Keratinocyte (primary cell): ENCODE measurements around the gene IFI30. TPM values are rescaled to one million over a fixed set of nuclear protein-coding genes. Genes with fewer than 3 reads are reported as not detected.

Source experiments
- DNase-seq: peaks from one replicate; pipeline ENCODE4 v3.0.0-alpha.2; 2011; ENCODE audit warnings: low read depth, missing footprints, low spot score
- FAIRE-seq: peaks from 2 replicates; lab custom pipeline; 2011; peaks lifted over from hg19 to GRCh38; lab: Jason Lieb, UNC
- H2AFZ ChIP-seq: 2 replicates; pipeline ENCODE4 v1.6.0; 2012; ENCODE audit warnings: low read length, control low read depth, inconsistent platforms; ENCODE audit not compliant: control insufficient read depth
- H3K27ac ChIP-seq: 2 replicates; pipeline ENCODE4 v1.5.1; 2011; ENCODE audit warnings: low read length; ENCODE audit not compliant: control insufficient read depth, insufficient read depth
- H3K27me3 ChIP-seq: 3 replicates; pipeline ENCODE4 v1.6.0; 2011; ENCODE audit warnings: low read length; ENCODE audit not compliant: control insufficient read depth, insufficient read depth; ENCODE audit errors: extremely low read depth
- H3K36me3 ChIP-seq, 2 experiments: 2 replicates in 1 of 2; 3 replicates in 1 of 2; pipeline ENCODE4 v1.5.1; 2011; ENCODE audit warnings: low read length in 2 of 2, mild to moderate bottlenecking in 1 of 2; ENCODE audit not compliant: control insufficient read depth in 2 of 2, insufficient read depth in 2 of 2; ENCODE audit errors: extremely low read depth in 1 of 2
- H3K4me1 ChIP-seq: 3 replicates; pipeline ENCODE4 v1.5.1; 2011; ENCODE audit warnings: low read length; ENCODE audit not compliant: control insufficient read depth, insufficient read depth; ENCODE audit errors: extremely low read depth
- H3K4me2 ChIP-seq: 3 replicates; pipeline ENCODE4 v1.6.0; 2011; ENCODE audit warnings: low read depth, low read length; ENCODE audit not compliant: control insufficient read depth, insufficient read depth; ENCODE audit errors: extremely low read depth
- H3K4me3 ChIP-seq, 3 experiments: fragments of 200-600 bp in 1 of 3; sonication (generic) in 1 of 3; 2 replicates in 2 of 3; 3 replicates in 1 of 3; pipeline ENCODE4 v1.5.1; 2011 to 2016; ENCODE audit warnings: low read length in 3 of 3, mild to moderate bottlenecking in 3 of 3, control low read depth in 2 of 3, inconsistent platforms in 1 of 3, low read depth in 1 of 3, mixed read lengths in 1 of 3, mixed run types in 1 of 3, moderate library complexity in 1 of 3; ENCODE audit not compliant: control insufficient read depth in 2 of 3, insufficient read depth in 2 of 3; ENCODE audit errors: extremely low read depth in 1 of 3
- H3K79me2 ChIP-seq: 2 replicates; pipeline ENCODE4 v1.6.0; 2012; ENCODE audit warnings: low read length; ENCODE audit not compliant: control insufficient read depth, insufficient read depth
- H3K9ac ChIP-seq: 3 replicates; pipeline ENCODE4 v1.6.0; 2011; ENCODE audit warnings: low read length; ENCODE audit not compliant: control insufficient read depth, insufficient read depth; ENCODE audit errors: extremely low read depth
- H3K9me1 ChIP-seq: 3 replicates; pipeline ENCODE4 v1.6.0; 2011; ENCODE audit warnings: low read length; ENCODE audit not compliant: control insufficient read depth, insufficient read depth; ENCODE audit errors: extremely low read depth
- H3K9me3 ChIP-seq: 2 replicates; pipeline ENCODE4 v1.5.1; 2012; ENCODE audit warnings: low read depth, low read length; ENCODE audit not compliant: control insufficient read depth
- H4K20me1 ChIP-seq: 3 replicates; pipeline ENCODE4 v1.6.0; 2011; ENCODE audit warnings: low read length; ENCODE audit not compliant: control insufficient read depth, insufficient read depth; ENCODE audit errors: extremely low read depth
- EZH2 ChIP-seq: IDR thresholded peaks from one replicate; pipeline ENCODE4 v1.6.1; 2012; ENCODE audit warnings: inconsistent platforms, mild to moderate bottlenecking, low read length, moderate library complexity
- dilution Hi-C: fragments of 300-500 bp; cut with MboI; formaldehyde crosslinking; loops from one replicate; pipeline ENCODE4 v1.7.0; 2020; ENCODE audit warnings: low sequenced_read_pairs; ENCODE audit not compliant: extremely low pct_ligation_motif_present
- polyA plus RNA-seq, 5 experiments: library from polyadenylated mRNA; depleted of rRNA in 3 of 5; stranded (reverse) in 3 of 5; stranded (forward) in 1 of 5; unstranded in 1 of 5; fragments of >200 nt; gene quantifications; 1 replicate in 1 of 5; 2 replicates in 3 of 5; 3 replicates in 1 of 5; pipeline versions ENCODE4 v1.2.1 to v1.2.3, GENCODE V29; 2011 to 2012; ENCODE audit warnings: missing spikeins in 2 of 5, low read depth in 1 of 5, low replicate concordance in 1 of 5
- TF ChIP-seq, protein P1 (sequence below), 3 experiments: IDR thresholded peaks in 1 of 3; conservative IDR thresholded peaks in 1 of 3; optimal IDR thresholded peaks in 1 of 3; 2 replicates in 2 of 3; 3 replicates in 1 of 3; pipeline versions ENCODE3 to v1.5.1; 2011; ENCODE audit warnings: low read length in 3 of 3, mild to moderate bottlenecking in 3 of 3, moderate library complexity in 2 of 3, control low read depth in 1 of 3, inconsistent platforms in 1 of 3; ENCODE audit not compliant: insufficient read depth in 2 of 3; ENCODE audit errors: extremely low read depth in 1 of 3

Gene IFI30
- polyA plus RNA-seq, 1 donor (not counting 4 experiments of a cell fraction or from before 2014, with no cell fraction given): 31.3 TPM

DNA sequence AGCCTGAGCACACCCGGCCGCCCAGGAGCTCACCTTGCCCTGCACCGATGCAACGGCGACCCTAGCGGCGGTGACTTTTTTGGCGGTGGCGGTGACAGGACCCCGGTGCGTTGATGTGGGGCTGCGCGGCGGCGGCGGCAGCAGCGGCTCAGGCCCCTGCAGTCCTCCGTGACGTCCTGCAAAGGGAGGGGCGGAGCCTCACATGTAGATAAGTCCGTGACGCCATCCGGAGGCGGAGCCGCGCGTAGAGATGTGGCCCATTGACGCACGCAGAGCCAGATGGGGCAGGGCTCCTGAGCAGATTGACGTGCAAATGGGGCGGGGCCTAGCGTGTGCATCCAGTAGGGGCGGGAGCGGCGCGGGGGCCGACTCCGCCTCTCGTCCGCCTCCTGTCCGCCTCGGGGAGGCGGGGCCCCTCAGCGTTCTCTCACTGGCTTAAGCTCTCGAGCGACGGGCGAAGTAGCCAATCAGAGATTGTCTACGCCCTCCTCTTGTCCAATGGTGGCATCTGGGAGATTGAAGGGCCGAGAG, 30.3 kb downstream of the IFI30 start, which contains the start of gene RAB3A:
RAB3A (minus strand) TSS at position 180 of the 531 bp plus-strand sequence. CDS start 1,302 bp downstream, outside the sequence.
- FAIRE-seq (peak; percentile 73), DNase-seq (peak; percentile 99)
- peaks cover 20% of the 10 kb centered on the region for H3K4me1 ChIP-seq
- H3K9ac ChIP-seq: peak within 1 kb of the TSS; percentile 77
- dilution Hi-C loops: no loop called here
- no peaks in the 10 kb centered on the region for H3K79me2 ChIP-seq
- peak within 1 kb of the TSS; percentile 97 for H3K4me2 ChIP-seq
- H4K20me1 ChIP-seq: no peaks in the 10 kb centered on the region
- H2AFZ ChIP-seq: peak within 1 kb of the TSS; percentile 85
- H3K9me3 ChIP-seq: no peaks in the 10 kb centered on the region
- peak within 1 kb of the TSS; percentile 80 for H3K27ac ChIP-seq
- no peaks in the 10 kb centered on the region for H3K36me3 ChIP-seq
- no peak for TF ChIP-seq EZH2
- TF ChIP-seq, protein P1, sequence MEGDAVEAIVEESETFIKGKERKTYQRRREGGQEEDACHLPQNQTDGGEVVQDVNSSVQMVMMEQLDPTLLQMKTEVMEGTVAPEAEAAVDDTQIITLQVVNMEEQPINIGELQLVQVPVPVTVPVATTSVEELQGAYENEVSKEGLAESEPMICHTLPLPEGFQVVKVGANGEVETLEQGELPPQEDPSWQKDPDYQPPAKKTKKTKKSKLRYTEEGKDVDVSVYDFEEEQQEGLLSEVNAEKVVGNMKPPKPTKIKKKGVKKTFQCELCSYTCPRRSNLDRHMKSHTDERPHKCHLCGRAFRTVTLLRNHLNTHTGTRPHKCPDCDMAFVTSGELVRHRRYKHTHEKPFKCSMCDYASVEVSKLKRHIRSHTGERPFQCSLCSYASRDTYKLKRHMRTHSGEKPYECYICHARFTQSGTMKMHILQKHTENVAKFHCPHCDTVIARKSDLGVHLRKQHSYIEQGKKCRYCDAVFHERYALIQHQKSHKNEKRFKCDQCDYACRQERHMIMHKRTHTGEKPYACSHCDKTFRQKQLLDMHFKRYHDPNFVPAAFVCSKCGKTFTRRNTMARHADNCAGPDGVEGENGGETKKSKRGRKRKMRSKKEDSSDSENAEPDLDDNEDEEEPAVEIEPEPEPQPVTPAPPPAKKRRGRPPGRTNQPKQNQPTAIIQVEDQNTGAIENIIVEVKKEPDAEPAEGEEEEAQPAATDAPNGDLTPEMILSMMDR (optimal IDR thresholded peaks at IDR 0.05 in 1 of 3, IDR thresholded peaks at IDR 0.05 in 1 of 3, conservative IDR thresholded peaks at IDR 0.05 in 1 of 3; ENCODE audit: extremely low read depth in 1 of 3, insufficient read depth in 2 of 3, low read length in 3 of 3): no peak
- peak within 1 kb of the TSS; percentile 78 to 94 (median 86) for H3K4me3 ChIP-seq
- peaks cover 2% of the 10 kb centered on the region for H3K27me3 ChIP-seq
- H3K9me1 ChIP-seq: no peaks in the 10 kb centered on the region

DNA sequence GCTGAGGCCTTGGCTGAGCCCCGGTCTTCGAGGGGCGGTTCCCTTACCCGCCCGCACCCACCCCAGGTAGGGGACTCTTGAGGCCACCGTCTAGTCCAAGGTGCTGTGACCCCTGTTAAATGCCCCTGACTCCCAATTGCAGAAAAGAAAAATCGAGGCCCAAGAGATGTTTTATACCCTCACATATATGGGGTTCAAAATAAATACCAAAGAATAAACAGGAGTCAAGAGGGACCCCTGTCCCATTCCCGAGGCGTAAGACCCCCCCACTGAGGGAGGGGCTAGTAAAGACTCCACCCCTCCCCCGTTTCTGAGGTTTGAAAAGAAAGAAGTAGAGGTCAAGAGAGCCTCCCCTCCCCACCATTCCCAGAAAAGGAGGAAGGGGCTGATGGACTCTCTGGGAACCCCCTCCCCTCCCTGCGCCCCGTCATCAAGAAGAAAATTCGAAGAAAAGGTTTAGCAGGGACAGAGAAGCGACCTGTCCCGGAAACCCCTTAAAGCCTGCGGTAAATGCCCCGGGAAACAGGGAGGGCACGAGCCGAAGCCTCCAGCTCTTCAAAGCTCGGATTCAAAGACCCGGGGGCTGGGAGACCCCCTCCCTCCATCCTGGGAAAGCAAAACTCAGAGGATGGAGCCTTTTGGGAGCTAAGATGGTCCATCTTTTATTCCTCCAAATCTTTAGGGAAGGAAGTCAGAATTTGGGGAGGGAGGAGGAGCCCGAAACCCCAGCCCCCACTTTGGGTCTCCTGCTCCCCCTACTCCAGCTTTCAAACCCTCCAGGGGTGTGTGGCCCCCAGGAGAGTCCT, 31.0 kb downstream of the IFI30 start:
- Histone ChIP-seq H3K27me3 (peaks cover 2% of the 10 kb centered on the region), H3K9me1 (no peaks in the 10 kb centered on the region), H4K20me1 (no peaks in the 10 kb centered on the region), H3K9ac (peak overlapping the region; percentile 77), H3K36me3 (no peaks in the 10 kb centered on the region), H3K9me3 (no peaks in the 10 kb centered on the region), H3K79me2 (no peaks in the 10 kb centered on the region), H3K27ac (peak overlapping the region; percentile 80), H3K4me2 (peak overlapping the region; percentile 97), H3K4me1 (peaks cover 20% of the 10 kb centered on the region), H3K4me3 (peak overlapping the region; percentile 51 to 94 (median 86)), H2AFZ (peak overlapping the region; percentile 85)
- dilution Hi-C loops: no loop called here
- no peak for FAIRE-seq
- no peak for DNase-seq
- TF ChIP-seq EZH2: no peak
- TF ChIP-seq, protein P1 (optimal IDR thresholded peaks at IDR 0.05 in 1 of 3, IDR thresholded peaks at IDR 0.05 in 1 of 3, conservative IDR thresholded peaks at IDR 0.05 in 1 of 3; ENCODE audit: extremely low read depth in 1 of 3, insufficient read depth in 2 of 3, low read length in 3 of 3): no peak
